Renal cortical epithelial cell (primary cell): ENCODE results near the gene SPATA2. TPM values are rescaled to one million over a fixed set of nuclear protein-coding genes. Genes with fewer than 3 reads are reported as not detected.
A peak's percentile ranks its signal among the peaks of the same experiment; 100 is the strongest.

Source experiments
- DNase-seq: peaks from one replicate; pipeline ENCODE4 v3.0.0-alpha.2; 2011; ENCODE audit warnings: low read depth
- total RNA-seq: library from RNA; depleted of rRNA; stranded (reverse); fragments of >200 nt; gene quantifications from 2 replicates; pipeline ENCODE4 v1.2.3, GENCODE V29; 2014

The SPATA2 gene
- total RNA-seq, 1 donor from 2014 or later = 5.7 TPM

DNA sequence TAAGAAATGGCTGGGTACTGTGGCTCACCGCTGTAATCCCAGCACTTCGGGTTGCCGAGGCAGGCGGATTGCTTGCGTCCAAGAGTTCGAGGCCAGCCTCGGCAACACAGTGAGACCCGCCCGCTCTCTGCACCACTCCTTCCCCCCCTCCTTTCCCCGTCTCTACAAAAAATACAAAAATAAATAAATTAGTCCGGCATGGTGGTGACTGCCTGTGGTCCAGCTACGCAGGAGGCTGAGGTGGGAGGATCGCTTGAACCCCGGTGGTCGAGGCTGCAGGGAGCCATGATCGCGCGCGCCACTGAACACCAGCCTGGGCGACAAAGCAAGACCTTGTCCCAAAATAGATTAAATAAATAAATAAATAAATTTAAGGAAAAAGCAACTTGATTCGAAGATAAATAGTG lies 20.4 kb upstream of the SPATA2 start:
- no peak for DNase-seq

DNA sequence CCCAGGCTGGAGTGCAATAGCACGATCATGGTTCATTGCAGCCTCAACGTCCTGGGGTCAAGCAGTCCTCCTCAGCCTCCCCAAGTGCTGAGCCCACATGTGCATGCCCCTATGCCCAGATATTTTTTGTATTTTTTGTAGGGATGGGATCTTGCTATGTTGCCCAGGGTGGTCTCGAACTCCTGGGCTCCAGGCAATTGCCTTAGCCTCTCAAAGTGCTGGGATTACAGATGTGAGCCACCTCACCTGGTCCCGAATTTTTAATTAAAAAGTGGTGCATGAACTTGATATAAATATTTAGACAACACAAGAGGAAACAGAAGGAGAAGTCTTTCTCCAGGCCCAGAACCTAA lies 13.8 kb upstream of the SPATA2 start:
- no peak for DNase-seq

DNA sequence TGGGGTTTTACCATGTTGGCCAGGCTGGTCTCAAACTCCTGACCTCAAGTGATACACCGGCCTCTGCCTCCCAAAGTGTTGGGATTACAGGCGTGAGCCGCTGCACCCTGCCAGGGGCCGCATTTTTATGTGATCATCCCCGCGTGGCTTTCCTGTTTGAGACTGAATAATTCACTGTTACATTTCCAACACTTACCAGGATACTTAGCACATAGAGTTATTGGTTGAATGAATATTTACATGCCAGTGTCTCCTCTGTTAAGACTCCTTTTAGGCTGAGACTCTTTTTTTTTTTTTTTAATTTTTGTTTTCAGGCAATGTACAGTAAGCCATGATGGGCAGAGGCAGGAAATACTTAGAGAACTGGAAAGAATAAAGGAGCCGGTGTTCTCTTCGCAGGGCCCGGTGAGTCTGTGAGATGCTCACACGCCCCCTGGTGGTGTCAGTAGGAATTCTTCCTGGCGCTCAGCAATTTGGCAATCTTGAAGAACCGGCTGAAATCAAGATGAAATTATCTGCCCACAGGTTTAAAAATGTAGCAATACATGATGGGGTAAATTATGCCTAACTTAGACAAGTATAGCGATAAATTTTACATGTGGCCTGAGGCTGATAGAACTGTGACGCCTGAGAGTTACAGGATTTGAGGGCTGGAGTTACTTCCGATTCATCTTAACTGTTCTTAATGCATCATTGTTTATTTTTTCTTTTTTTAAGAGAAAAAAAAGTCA lies 13.2 kb upstream of the SPATA2 start:
- peak; percentile 70 for DNase-seq

DNA sequence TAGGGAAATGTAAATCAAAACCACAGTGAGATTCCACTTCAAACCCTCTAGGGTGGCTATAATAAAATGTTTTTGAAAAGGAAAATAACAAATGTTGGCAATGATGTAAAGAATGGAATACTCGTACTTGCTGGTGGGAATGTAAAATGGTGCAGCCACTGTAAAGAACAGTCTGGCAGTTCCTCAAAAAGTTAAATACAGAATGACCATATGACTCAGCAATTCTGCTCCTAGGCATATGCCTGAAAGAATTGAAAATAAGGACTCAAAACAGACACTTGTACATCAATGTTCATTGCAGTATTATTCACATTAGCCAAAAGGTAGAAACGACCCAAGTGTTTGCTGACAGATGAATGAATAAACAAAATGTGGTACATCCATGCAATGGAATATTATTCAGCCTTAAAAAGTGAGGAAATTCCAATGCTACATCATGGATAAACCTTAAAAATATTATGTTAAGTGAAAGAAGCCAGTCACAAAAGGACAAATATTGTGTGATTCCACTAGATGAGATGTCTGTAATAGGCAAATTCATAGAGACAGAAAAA lies 10.6 kb upstream of the SPATA2 start:
- DNase-seq = no peak

DNA sequence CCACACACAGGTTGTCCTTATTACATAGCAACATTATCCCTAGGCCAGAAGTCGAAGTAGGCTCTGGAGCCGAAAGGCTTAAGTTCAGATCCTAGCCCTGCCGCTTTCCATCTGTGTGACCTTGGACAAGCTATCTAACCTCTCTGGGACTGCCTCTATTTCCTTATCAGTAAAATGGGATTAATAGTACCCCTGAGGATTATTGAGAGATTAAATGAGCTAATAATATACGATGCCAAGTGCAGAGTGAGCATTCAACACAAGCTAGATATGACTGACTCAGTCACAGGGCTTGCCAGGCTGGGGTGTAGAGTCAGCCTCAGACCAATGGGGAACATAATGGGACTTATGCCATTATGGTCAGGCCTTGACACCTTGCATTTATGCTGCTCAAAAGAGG lies 8.9 kb upstream of the SPATA2 start:
- DNase-seq = no peak

- DNase-seq = no peak
Measured at GRCh38 chr20:49919461-49919860, 4.1 kb upstream of the SPATA2 start.

GRCh38 chr20:49919009-49919408 lies 3.7 kb upstream of the SPATA2 start:
- DNase-seq = no peak

- DNase-seq = no peak
Measured at GRCh38 chr20:49918446-49918845, 3.1 kb upstream of the SPATA2 start.

- DNase-seq = peak; percentile 83
Measured at GRCh38 chr20:49916146-49917002, 1.0 kb upstream of the SPATA2 start.

DNA sequence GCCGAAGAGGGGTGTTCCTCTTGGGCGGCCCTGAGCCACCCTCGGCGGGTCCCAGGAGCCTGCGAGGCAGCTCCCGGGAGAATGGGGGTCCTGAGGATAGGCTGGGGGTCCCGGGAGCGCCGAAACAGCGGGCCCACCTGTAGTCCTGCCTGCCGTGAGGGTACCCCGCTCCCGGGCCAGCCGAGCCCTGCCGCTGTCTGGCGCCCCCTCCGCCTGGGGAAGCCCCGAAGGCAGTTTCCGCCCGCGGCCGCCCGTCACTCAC lies 280 bp downstream of the SPATA2 start:
- no peak for DNase-seq

DNA sequence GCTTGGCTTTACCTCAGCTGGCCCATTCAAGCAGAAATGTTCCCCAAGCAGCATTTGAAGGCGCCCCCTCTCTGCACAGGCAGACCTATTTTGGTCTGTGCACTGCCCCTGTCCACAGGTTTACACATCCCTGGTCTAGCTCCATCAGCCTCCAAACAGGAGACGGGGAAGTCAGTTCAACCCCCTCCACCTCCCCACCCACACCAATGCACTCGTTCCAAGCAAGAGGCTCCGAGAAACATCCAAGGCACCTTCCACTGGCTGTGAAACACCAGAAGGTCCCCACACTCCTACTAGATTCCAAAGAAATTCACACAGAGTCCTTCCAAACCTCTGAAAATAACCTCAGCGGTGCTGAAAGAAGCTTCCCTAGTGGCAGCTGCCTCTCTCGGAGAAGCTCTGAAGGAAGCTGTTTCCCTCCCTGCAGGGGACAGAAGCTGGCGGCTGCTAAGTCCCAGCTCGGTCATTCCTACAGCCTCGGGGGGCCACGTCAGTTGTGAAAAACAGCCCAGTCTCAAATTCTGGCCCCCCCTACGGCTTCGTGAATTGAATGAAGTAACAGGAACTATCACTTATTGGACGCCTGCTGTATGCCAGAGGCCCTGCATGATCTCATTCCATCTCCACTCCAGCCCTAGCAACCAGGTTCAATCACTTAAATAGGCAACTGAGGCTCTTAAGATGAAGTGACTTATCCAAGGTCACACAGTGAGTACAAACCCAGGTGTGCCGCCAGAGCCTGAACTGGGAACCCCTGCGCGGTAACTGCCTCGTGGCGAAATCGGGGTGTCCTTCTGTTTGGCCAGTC lies 815 bp downstream of the SPATA2 start:
- no peak for DNase-seq

GRCh38 chr20:49913399-49914047 lies 1.8 kb downstream of the SPATA2 start:
- no peak for DNase-seq

DNA sequence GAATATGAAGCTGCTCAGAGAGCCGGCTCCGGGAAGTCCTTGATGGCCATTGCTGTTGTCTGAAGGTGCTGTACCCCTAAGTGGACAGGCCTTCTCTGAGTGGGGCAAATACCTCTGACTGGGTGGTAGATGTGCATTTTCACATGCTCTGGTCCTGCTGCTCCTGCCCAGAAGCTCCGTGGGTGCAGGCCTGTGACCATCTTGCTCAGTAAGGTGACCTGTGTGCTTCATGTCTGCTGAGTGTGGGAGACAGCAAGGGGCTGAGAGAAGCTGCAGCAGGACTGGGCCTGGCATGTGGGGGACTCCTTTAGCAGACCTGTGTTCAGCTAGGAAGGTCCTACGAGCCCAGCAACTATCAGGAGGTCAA lies 5.0 kb downstream of the SPATA2 start:
- DNase-seq = no peak

DNA sequence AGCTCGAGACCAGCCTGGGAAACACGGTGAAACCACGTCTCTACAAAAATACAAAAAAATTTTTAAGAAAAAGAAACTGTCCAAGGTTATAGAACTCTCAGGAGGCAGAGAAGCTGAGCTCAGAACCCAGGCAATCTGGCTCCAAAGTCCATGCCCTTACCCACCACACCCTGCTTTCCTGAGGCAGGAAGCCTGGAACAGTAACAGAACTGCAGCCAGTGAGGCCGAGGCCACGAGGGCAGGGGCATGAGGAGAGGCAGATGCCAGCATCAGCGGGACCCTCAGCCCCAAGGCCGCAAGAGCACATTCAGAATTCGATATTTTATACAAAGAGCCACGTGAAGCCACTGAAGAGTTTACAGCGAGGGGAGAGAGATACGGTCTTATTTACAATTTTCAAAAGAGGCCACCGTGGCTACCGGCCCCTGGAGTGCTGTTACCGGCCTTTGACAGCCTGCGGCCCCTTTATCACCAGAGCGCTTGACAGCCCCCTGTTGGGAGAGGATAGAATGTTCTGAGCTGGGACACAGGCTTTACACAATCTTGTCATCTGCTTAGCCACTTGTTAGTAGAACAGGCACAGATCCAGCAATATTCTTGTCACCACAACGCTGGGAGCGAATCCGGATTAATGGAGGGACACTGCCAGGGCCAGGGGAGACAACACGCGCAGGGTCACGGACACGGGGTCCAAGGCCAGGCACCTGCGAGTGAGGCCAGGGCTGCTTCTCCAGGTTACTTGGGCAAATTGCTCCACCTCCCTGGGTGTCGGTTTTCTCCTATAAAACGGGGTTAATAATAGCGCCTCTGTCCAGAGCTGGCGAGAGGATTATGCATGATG lies 5.6 kb downstream of the SPATA2 start:
- DNase-seq = no peak

- no peak for DNase-seq
Measured at GRCh38 chr20:49908258-49908565, 7.1 kb downstream of the SPATA2 start.

DNA sequence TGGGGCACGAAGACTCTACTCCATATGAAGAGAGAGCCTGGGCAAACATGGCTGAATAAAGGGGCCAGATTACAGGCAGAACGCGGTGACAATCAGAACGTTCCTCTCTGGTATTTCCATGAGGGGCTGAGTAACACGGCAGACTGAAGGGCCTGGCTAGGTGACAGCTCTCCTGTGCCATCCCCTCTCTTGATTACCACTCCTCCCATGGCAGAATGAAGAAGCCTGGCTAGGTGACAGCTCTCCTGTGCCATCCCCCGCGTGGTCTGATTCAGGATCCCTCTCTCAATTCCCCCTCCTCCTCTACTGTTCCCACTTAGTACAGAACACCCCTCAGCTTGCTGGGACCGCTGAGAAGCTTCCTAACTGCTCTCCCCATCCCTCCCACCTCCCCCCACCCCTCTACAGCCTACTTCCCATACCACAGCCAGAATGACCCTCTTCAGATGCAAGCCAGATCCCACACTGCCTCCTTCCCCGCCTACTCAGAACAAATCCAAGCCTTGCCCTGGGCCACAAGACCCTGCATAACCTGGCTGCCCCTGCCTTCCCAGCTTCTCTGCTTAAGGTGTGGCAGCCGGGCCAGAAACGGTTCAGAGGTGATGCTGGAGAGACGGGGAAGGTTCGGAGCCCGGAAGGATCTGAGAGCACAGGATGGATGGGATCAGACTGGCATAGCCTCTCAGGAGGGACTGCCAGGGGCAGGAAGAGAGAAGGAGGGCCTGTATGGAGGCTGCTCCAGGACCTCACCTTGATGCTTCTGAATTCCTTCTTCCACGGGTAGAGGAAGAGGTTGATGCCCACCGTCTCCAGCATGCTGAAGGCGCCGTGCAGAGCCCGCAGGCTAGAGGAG lies 7.7 kb downstream of the SPATA2 start:
- DNase-seq = no peak

- DNase-seq = no peak
Measured at GRCh38 chr20:49906615-49907154, 8.6 kb downstream of the SPATA2 start.

DNA sequence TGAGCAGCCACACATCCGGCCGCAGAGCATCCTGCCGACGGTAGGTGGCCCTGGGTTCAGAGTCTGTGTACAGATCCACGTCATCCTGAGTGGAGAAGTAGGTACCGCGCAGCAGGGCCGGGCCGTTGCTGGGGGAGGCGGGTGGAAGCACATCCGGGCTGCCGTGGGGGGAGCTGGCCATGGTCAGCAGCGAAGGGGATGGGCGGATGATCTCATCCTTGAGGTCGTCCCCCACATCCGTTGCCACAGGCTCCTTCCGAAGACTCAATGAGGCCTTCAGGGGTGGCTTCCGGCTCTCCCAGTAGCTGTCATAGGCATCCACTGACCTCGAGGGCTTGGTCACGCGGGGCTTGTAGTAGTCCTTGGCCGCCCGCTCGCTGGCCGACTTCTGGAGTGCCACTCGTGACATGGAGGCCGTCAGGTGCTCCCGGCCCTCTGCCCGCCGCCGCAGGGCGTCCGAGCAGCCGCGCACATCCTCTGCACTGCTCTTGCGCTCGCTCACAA lies 9.2 kb downstream of the SPATA2 start:
- no peak for DNase-seq

DNA sequence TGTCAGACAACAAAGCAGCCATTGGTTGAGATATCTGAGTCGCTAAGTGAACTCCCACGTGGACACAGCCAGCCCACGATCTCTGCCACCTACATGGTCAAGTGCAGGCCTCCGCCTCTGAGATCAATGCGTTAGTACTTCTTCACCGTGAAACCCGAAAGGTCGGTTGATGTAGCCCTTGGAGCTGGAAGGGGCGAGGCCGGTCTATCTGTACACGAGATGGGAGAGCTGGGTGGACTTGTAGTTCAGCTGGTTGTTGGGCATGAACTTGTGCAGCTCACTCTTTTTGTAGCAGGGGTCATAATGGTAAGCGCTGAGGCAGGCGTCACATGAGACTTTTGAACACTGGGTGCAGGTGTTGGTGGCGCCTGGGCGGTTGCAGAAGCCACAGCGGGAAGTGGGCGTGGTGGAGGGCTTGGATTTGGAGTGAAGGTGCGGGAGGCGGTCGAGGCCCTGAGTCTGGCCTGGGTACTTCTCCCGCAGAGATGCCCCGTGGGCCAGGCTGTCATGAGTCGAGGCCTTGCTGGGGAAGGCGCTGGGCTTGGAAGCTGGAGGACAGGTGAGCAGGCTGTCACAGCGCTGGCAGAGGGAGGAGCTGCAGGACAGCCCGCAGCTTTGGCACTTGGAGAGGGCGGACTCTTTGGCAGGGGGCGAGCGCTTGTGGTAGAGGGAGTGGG lies 9.8 kb downstream of the SPATA2 start:
- DNase-seq = no peak
